ENCODE results near the gene NEUROD2. TPM values are rescaled to one million over a fixed set of nuclear protein-coding genes. Genes with fewer than 3 reads are reported as not detected.

Gene NEUROD2
- total and polyA plus RNA-seq, 2 of the 13 experiments (the other 11 are each of a cell fraction or from before 2014, with no cell fraction given) = not detected

DNA sequence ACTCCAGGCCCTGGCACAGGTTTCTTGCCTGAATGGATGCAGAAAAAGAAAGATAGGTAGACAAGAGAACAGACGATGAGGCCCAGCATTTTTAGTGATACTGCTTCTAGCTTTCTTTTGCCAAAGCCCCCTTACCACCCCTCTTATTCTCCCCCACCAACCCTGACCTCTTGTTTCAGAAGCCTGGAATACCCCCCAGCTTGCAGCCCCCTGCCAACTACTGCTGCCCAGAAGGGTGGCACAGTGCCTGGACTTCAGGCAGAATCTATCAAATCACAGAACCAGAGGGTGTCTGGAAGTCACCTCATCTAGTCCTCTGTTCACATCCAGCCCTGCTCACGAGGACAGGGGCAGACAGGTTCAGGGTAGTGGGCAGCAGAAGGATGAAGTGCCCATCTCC, 35.6 kb downstream of the NEUROD2 start (continued):
- TF ChIP-seq, protein P1, sequence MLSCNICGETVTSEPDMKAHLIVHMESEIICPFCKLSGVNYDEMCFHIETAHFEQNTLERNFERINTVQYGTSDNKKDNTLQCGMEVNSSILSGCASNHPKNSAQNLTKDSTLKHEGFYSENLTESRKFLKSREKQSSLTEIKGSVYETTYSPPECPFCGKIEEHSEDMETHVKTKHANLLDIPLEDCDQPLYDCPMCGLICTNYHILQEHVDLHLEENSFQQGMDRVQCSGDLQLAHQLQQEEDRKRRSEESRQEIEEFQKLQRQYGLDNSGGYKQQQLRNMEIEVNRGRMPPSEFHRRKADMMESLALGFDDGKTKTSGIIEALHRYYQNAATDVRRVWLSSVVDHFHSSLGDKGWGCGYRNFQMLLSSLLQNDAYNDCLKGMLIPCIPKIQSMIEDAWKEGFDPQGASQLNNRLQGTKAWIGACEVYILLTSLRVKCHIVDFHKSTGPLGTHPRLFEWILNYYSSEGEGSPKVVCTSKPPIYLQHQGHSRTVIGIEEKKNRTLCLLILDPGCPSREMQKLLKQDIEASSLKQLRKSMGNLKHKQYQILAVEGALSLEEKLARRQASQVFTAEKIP (CRISPR knock-in tag; IDR thresholded peaks at IDR 0.05; ENCODE audit: borderline replicate concordance) = no peak
- no peak for TF ChIP-seq ZNF430 (CRISPR knock-in tag; IDR thresholded peaks at IDR 0.05)

DNA sequence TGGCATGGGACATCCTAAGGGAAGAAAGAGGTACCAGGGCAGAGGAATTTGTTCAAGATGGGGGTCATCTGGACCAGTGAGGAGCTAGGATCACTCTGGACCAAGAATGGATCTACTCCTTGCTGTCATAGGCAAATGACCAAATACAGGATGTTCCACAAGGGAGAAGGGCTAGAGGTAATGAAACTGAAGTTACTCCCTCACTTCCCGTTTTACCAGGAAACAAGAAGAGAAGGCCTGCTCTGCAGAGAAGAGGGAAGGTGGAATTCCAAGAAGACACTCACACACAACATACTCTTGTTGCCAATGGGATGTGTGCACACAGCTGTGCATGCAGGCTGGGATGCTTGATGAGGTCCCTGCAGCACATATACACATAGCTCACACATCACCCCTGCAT, 38.6 kb downstream of the NEUROD2 start:
- ATAC-seq (no peak), FAIRE-seq (no peak), DNase-seq (ENCODE audit: low spot score) (no peak)
- CTCF ChIA-PET (ENCODE audit: low intra/inter-chr PET ratio, low total read pairs) = no interaction called here
- Histone ChIP-seq H3K4me1 (ENCODE audit: insufficient read depth, low read length) (peaks cover 4% of the 10 kb centered on the region; the same call in 1 of the 2 replicates), H4K20me1 (ENCODE audit: insufficient read depth, low read length) (no peaks in the 10 kb centered on the region), H3K79me2 (ENCODE audit: insufficient read depth, low read length) (no peaks in the 10 kb centered on the region), H3K4me3 (replicated peaks in 1 of 3; ENCODE audit: insufficient read depth in 1 of 3, low read depth in 2 of 3, low read length in 3 of 3) (no peak overlapping the region), H3K36me3 (replicated peaks in 1 of 2; ENCODE audit: control insufficient read depth in 1 of 2, insufficient read depth in 2 of 2, low read length in 2 of 2) (no peaks in the 10 kb centered on the region), H3K9ac (ENCODE audit: insufficient read depth, low read depth, low read length) (no peak overlapping the region), H3K27me3 (ENCODE audit: control insufficient read depth in 1 of 2, insufficient read depth in 2 of 2, low read length in 2 of 2) (peaks cover 0 to 4% of the 10 kb centered on the region in 2 experiments; a peak in 2 of 5 replicates), H2AFZ (ENCODE audit: low read length) (no peak overlapping the region), H3K9me3 (ENCODE audit: low read length) (no peaks in the 10 kb centered on the region), H3K27ac (ENCODE audit: extremely low read length, insufficient read depth, low read length) (no peak overlapping the region), H3K4me2 (ENCODE audit: low read depth, low read length) (no peak overlapping the region)
- intact Hi-C loops (cut with micrococcal nuclease; ENCODE audit: unreplicated experiment) = no loop called here
- WGBS (ENCODE audit: low lambda C conversion rate) = 37% methylated on average over 1 of the region's 1 CpG
- POLR2A ChIA-PET = no interaction called here
- no peak for TF ChIP-seq ZBTB21 (CRISPR knock-in tag; IDR thresholded peaks at IDR 0.05)
- TF ChIP-seq HCFC1 (IDR thresholded peaks at IDR 0.05; ENCODE audit: low read depth, low read length) = no peak
- TF ChIP-seq, protein P2, sequence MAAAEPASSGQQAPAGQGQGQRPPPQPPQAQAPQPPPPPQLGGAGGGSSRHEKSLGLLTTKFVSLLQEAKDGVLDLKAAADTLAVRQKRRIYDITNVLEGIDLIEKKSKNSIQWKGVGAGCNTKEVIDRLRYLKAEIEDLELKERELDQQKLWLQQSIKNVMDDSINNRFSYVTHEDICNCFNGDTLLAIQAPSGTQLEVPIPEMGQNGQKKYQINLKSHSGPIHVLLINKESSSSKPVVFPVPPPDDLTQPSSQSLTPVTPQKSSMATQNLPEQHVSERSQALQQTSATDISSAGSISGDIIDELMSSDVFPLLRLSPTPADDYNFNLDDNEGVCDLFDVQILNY (CRISPR knock-in tag; conservative IDR thresholded peaks at IDR 0.05) = no peak
- TF ChIP-seq, protein P3, sequence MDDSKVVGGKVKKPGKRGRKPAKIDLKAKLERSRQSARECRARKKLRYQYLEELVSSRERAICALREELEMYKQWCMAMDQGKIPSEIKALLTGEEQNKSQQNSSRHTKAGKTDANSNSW (CRISPR knock-in tag; IDR thresholded peaks at IDR 0.05; ENCODE audit: borderline replicate concordance) = no peak
- no peak for TF ChIP-seq RCOR2 (CRISPR knock-in tag; IDR thresholded peaks at IDR 0.05)
- no peak for TF ChIP-seq ZNF713 (CRISPR knock-in tag; IDR thresholded peaks at IDR 0.05)
- TF ChIP-seq RNF219 (CRISPR knock-in tag; IDR thresholded peaks at IDR 0.05) = no peak
- no peak for TF ChIP-seq NBN (conservative IDR thresholded peaks at IDR 0.05)
- TF ChIP-seq ZNF678 (CRISPR knock-in tag; IDR thresholded peaks at IDR 0.05) = no peak
- TF ChIP-seq NR2F2 (IDR thresholded peaks at IDR 0.05; ENCODE audit: borderline replicate concordance, low read depth) = no peak
- TF ChIP-seq RFX1 (IDR thresholded peaks at IDR 0.05) = no peak
- BruUV-seq (replicated peaks) = no TSS peak
- in situ Hi-C loops (cut with HindIII; ENCODE audit: extremely low pct_ligation_motif_present, low pct_unique_long_range_greater_than_20kb) = no loop called here

Data from HepG2 (cell line).